CD4-positive, alpha-beta T cell treated with Interleukin-12 subunit alpha and Interleukin-12 subunit beta, for 1 hour (primary cell): ENCODE measurements around the gene KCNK2.

ENCODE experiments used
- DNase-seq: peaks from one replicate; pipeline ENCODE4 v3.0.0-alpha.2; 2020

Gene KCNK2

DNA sequence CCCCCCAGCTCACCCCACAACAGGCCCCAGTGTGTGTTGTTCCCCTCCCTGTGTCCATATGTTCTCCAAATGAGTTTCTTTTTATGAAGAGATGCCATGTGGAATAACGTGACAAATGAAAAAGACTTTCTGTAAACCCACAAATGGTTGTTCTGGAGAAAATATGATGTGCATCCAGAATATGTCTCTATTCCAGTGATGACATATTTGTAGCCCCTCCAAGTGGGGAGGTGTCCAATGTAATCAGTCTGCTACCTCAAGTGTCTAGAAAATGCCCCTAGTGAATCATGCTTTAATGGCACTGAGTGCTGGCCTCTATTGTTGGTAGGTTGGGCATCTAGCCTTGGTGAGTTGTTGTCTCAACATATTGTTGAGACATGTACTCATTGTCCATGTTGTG lies 179.6 kb downstream of the KCNK2 start:
- DNase-seq, result no peak

DNA sequence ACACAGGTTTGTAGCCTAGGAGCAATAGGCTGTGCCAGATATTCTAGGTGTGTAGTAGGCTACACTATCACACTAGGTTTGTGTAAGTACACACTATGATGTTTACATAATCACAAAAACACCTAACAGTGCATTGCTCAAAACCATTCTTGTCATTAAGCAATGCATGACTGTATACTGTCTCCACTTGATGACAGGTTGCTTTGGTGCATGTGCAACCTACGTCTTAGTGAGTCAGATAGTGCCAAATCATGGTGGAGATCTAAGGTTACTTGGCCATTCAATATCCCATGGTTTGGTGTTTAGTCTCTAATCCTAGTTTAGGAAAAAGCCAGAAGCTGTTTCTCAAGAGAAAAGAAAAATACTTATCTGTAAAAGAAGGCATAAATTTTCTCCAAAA lies 181.1 kb downstream of the KCNK2 start:
- no peak for DNase-seq

- no peak for DNase-seq
Measured at GRCh38 chr1:215264649-215265048, 182.1 kb downstream of the KCNK2 start.

- DNase-seq, result no peak
Measured at GRCh38 chr1:215267495-215267894, 185.0 kb downstream of the KCNK2 start.

DNA sequence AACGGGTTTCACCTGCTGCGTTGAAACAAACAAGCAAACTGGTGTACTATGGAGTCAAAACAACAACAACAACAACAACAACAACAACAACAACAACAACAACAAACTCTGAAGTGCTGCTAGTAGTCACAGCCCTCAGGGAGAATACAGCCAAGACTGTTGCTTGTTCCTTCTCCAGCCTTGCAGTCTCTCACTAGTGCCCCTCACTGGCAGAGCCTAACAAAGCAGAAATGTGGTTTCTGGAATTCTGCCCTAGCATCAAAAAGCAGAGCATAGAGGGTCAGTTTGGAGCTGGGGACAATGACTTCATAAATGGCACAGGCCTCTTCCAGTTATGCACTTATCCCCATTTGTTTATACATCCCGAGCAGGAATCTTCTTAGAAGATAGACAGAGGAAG lies 187.4 kb downstream of the KCNK2 start:
- no peak for DNase-seq

DNA sequence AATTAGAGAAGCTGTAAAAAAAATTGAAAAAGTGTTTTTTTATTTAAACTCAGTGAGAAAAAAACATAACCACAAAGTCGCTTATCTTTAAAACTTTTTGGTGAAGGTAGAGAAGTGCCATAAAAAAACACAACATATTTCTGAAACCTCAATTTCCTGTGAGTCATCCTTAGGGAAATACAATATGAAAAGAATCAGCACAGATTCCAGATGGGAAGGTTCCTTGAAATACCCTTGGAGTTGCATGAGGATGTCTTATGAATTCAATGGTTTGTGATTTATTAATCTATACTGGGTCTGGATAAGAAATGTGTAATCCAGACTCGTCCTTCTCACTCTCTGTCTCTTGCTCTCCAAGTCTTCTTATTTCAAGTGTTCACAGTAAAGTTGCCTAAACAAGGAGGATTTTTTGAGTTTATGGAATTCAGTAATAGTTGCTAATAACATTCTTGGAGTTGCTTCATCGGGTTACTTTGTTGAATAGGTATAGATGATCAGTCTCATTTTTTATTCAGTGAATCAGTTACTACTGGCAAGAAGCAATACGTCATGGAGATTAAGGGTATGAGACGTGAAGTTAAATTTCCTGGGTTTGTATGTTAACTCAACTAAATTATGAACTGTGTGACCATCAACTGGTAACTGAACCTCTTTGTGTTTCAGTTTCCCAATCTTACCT lies 191.4 kb downstream of the KCNK2 start:
- no peak for DNase-seq

- no peak for DNase-seq
Measured at GRCh38 chr1:215276582-215276981, 194.0 kb downstream of the KCNK2 start.

GRCh38 chr1:215277532-215277931 lies 195.0 kb downstream of the KCNK2 start:
- DNase-seq, result no peak

- DNase-seq, result no peak
Measured at GRCh38 chr1:215279682-215280081, 197.1 kb downstream of the KCNK2 start.

GRCh38 chr1:215282557-215282956 lies 200.0 kb downstream of the KCNK2 start:
- no peak for DNase-seq

DNA sequence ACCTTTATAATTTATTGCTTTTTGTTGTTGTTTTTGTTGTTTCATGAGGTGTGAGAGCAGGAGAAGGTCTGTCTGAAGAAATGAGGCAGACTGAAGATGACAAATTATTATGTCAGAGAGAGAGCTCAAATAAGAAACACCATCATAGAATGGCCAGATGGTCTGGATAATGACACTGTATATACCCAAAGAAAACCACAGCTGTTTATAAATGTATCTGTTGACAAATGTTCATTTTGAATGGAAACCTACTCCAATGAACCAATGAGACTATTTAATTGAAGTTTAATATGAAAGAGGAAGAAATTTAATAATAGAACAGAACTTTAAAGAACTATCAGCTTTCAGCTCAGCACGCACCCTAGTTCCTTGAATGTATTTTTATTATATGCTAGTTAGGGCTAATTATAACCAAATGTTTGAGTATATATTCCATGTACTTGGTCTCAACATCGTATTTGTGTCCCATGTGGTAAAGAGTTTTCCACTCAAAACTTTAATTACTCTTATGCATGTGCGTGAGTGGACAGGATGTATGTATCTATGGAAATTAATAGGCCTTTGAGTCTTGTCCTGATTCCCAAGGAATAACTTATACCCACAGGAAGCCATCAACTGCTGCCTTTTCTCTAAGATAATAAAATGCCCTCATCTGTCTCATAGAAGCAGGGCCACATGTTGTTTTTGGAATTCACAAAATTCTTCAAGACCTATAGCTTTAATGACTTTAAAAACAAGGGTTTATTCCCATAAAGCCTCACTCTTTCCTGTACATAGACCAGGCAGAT lies 202.7 kb downstream of the KCNK2 start:
- no peak for DNase-seq
